T-helper 9 cell (primary cell): Measurements from ENCODE around the gene ZNF768.
"Not testable (repeated sequence)": the region's sequence is repeated elsewhere in the genome, so short reads cannot be mapped to it uniquely, and the experiment has no call there.

Source experiments
- DNase-seq: peaks from one replicate; pipeline ENCODE4 v3.0.0-alpha.2; 2020

Gene ZNF768

DNA sequence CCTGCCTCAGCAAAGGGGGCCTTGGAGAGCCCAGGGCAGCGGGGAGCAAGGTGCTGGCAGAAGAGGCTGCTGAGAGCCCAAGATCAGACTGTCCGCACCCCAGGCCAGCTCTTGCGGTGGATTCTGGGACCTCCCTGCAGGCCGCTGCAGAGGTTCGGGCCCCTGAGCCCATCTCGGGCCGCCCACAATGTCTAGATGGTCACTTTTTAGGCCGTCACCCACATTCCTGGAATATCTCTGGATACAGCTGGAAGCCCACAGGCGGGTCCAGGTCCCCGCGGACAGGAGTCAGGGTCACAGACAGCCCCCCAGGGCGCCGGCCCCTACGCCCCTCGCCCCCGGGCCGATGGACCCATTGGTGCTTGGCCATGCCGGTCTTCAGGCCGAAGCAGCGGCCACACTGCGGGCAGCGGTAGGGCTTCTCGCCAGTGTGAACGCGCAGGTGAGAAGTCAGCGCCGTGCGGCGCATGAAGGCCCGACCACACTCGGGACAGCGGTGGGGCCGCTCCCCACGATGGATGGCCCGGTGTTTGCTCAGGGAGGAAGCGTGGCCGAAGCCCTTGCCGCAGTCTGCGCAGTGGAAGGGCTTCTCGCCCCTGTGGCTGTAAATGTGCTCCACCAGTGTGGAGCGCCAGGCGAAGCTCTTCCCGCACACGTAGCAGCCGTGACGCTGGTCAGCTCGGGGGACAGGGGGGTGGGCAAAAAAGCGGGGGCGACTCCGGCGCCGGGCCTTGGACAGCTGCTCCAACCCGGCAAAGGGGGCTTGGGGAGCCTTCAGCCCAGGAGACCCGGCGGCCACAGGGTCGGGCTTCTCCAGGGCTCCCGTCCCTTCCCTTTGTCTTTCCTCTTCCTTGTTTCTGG lies 6.1 kb upstream of the ZNF768 start:
- DNase-seq: no peak

DNA sequence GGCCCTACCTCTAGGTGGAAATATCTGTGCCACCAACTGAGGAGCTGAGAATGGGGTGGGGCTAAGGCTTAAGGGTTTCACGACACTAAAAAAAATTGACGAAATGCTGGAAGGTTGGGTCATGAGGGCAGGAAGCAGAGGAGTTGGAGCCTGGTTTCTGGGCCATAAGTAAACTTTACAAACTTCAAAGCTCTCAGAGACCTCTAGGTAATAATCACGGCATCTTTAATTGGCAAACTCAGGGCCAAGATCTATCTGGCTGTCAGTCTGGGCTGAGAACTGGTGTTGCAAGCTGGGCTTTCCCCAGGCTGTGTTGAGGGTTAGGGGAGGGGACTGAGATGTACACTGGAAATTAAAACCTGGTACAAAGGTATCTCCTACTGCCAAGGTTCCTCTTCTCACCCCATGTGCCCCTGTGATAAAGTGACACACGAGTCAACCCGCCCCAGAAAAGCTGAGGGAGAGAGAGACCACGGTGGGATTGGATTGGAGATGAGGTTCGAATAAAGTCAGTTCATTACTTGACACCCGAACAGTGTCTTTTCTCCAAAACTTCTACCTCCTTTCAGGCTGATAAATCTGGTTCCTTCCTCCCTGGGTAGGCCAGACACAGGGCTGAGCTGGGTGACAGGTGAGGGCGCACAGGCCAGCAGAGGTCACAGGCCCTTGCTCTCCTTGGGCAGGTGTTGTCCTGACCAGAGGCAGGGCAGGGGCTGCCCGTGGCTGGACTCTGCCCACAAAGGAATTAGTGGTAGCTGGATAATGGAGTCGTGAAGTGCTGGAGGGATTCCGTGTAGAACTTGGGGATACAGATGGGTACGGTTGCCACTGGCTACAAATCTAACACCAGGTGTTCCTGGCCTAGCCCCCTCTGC lies 4.0 kb upstream of the ZNF768 start:
- DNase-seq: no peak

DNA sequence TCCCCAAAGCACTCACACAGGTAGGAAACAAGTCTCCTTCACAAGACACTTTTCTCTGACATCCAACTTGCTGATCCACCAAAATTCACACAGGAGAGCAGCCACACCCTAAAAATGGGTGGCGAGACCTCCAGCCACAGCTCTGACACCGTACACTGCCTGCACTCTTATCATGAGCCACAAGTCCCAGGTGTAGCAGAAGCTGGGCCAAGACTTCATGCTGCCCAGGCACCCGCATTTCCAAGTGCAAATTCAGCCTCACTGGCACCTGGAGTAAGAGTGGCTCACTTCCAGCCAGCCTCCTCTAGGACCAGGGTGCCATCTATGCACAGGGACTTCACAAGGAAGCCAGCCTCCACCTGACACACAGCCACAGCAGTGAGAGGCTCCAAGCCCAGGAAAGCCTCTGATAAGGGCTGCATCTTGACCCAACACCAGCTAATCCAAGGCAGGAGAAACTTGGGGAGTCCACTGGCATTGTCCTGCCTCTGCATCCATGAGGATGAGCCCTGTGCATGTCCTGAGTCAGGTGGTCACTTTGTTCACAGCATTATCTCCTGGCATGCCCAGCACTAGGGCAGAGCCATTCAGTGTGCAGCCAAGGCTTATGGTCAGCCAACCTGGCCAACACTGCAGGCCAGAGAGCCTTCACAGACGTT lies 2.6 kb upstream of the ZNF768 start:
- no peak for DNase-seq

DNA sequence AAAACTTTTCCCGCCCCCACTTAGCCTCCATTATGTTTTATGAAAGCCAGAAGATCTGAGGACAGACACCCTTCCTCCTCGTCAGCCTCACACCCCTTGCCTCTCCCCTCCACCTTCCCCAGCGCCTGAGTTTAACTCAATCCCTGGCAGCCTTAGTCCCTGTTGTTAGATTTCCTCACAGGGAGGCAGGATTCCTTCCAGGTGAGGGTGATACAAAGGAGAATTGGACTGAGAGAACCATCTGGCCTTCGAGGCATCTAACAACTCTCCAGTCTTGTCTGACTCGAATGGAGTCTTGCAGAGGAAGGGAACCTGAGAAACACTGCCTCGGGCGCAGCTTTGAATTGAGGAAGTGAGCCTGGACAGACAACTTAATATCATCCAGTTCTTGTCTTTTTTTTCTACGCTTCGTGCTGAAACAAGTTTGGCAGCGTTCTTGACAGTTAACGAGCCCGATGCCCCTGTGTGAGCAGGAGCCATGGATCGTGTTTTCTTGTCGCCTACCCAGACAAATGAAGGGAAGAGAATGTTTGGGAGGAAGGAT lies 1.3 kb upstream of the ZNF768 start:
- no peak for DNase-seq

DNA sequence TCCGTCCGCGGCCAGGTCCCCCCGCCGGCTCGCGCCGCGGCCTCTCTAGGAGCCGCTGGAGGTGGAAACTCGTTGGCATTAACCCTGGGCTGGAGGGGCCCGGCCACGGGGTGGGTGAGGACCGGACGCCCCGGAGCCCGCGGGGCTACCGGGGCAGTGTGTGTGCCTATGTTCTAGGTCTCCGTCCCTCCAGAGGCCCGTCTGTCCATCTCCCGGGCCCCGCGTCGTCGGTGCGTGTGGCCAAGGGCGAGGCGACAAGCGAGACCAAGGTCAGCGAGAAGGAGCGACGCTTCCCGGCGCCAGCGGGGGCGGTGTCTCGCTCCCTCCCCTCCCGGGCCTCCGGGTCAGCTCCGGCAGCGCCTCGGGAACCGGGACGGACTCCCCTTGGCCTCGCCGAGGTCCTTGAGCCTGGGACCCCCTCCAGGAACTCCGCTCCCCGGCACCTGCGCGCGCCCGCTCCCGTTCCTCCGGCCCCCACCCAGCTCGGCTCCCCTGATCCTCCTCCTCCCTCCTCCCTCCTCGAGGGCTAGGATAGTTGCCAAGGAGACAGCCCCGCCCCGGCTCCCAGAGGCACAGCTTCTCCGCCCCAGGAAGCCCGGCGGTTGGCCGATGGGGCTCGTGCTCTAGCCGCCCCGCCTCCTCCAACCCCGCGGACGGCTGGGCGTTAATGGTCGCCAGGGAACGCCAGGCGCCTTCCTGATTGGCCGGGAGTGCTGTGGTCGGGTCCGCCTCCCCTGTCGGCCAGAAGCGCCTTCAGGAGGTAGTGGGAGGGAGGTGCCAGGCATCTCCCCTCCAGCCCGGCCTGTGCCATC lies 663 bp upstream of the ZNF768 start:
- DNase-seq: peak; percentile 81

DNA sequence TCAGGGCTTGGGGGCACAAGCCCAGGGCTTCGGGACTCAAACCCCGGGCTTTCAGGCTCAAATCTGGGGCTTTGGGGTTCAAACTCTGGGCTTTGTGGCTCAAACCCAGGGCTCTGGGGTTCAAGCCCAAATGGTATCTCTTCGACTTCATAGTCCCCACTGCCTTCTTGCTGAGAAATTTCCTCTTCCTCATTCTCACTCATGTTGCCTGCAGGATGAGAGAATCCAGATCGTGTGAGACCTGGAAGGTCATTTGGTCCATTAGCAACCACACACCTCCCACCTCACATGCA lies 576 bp downstream of the ZNF768 start:
- no peak for DNase-seq

DNA sequence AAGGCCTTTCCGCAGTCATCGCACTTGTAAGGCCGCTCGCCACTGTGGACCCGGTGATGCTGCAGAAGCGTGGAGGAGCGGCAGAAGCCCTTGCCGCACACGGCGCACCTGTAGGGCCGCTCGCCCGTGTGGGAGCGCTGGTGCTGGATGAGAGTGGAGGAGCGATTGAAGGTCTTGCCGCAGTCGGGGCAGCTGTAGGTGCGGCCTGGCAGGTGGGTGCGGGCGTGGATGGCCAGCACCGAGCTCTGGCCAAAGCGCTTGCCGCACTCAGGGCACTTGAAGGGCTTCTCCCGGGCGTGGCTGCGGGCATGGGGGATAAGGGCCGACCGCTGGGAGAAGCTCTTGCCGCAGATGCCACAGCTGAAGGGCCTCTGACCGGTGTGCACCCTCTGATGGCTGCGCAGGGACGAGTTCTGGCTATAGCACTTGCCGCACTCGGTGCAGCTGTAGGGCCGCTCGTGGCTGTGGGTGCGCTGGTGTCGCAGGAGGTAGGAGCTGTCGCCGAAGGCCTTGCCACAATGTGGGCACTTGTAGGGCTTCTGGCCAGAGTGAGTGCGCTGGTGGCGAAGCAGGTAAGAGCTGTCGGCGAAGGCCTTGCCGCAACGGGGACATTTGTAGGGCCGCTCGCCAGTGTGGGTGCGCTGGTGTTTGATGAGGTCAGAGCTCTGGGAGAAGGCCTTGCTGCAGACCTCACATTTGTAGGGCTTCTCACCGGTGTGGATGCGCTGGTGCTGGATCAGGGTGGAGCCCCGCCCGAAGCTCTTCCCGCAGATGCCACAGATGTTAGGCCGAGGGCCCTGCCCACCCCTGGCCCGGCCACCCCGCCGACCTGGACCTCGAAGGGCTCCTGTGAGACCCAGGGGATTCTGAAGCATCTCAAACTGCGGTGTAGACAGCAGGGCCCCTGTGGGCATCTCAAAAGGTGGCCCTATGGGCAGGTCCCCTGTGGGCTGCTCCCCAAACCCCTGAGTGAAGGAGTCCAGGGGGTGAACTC lies 1.5 kb downstream of the ZNF768 start:
- DNase-seq: no peak

DNA sequence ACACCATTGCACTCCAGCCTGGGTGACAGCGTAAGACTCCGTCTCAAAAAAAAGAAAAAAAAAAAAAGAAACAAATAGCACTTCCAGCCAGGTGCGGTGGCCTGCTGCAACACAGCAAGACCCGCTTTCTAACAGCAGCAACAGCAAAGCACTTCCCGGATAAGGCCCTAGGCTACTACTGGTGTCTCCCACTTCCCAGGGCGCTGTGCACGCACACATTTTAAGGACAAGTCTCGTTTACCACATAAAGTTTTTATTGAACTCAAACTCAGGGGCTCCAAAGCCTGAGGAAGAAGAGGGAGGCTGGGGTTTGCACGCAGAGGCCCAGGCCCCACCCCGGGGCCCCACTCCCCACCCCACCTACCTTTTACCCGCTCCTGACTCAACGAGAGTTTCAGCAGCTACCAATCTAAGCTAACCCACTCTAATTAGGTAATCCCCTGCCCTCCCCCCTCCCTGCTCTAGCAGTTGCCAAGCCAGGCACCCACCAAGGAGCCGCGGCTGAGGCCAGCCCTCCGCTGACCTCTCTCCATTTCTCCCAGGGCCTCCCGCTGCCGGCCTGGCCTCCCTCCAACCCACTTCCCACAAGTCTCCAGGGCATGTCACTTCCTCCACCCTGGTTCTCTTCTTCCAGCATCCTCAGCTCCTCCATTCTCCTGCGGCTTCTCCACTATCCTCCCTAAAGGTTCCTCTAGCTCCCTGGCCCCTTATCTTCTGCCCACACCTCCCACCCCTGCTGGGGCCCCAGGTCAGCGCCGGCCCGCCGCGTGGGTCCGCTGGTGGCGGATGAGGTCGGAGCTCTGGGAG lies 2.4 kb downstream of the ZNF768 start:
- no peak for DNase-seq

DNA sequence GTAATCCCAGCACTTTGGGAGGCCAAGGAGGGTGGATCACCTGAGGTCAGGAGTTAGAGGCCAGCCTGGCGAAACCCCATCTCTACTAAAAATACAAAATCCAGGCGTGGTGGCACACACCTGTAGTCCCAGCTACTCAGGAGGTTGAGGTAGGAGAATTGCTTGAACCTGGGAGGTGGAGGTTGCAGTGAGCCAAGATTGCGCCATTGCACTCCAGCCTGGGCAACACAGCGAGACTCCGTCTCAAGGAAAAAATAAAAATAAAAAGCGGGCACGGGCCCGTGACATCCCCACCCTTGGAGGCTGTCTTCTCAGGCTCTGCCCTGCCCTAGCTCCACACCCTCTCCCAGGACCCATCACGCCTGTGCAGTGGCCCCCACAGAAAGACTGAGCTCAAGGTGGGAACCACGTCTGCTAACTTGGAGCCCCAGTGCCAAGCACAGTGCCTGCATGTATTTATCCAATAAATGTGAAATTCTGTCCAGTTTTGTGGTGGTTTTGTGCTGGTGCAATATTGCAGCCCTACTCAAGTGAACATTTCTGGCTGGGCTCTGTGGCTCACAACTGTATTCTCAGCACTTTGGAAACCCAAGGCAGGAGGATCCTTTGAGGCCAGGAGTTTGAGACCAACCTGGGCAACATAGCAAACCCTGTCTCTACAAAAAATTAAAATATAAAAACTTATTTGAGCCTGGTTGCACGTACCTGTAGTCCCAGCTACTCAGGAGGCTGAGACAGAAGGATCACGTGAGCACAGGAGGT lies 3.5 kb downstream of the ZNF768 start:
- DNase-seq: not testable (repeated sequence)

DNA sequence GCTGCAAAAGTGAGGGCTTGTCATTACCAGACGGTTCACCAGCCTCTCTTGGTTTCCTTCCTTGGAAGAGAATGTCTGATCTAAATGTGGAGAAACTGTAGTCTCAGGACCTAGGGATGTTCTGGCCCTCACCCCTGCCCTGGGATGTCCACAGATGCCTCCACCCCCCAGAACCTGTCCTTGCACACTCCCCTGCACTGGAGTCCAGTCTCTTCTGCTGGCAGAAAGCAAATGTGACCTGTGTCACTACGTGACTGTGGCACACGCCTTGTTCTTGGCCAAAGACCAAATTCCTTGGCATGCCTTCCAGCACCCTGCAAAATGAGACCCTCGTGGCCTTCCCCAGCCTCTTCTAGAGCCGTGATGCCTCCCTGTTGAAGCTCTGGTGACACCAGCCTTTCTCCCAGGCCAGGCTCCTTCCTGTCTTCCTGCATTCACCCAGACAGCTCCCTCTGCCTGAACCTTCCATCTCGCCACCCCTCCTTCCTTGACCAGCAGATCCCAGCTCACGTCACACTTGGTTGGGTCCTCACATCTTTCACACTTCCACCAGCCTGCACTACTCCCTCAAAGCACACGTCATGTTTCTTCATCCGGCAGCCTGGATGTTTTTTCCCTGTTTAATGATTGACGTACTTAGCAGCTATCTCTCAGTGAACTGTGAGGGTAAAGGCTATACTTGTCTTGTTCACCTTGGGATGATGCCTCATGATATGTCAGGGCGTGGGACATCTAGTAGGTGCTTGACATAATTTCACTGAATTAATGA lies 4.3 kb downstream of the ZNF768 start:
- DNase-seq: no peak

DNA sequence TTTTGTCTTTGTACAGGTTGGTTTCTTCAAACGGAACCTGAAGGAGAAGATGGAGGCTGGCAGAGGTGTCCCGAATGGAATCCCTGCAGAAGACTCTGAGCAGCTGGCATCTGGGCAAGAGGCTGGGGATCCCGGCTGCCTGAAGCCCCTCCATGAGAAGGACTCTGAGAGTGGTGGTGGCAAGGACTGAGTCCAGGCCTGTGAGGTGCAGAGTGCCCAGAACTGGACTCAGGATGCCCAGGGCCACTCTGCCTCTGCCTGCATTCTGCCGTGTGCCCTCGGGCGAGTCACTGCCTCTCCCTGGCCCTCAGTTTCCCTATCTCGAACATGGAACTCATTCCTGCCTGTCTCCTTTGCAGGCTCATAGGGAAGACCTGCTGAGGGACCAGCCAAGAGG lies 4.9 kb downstream of the ZNF768 start:
- DNase-seq: no peak

DNA sequence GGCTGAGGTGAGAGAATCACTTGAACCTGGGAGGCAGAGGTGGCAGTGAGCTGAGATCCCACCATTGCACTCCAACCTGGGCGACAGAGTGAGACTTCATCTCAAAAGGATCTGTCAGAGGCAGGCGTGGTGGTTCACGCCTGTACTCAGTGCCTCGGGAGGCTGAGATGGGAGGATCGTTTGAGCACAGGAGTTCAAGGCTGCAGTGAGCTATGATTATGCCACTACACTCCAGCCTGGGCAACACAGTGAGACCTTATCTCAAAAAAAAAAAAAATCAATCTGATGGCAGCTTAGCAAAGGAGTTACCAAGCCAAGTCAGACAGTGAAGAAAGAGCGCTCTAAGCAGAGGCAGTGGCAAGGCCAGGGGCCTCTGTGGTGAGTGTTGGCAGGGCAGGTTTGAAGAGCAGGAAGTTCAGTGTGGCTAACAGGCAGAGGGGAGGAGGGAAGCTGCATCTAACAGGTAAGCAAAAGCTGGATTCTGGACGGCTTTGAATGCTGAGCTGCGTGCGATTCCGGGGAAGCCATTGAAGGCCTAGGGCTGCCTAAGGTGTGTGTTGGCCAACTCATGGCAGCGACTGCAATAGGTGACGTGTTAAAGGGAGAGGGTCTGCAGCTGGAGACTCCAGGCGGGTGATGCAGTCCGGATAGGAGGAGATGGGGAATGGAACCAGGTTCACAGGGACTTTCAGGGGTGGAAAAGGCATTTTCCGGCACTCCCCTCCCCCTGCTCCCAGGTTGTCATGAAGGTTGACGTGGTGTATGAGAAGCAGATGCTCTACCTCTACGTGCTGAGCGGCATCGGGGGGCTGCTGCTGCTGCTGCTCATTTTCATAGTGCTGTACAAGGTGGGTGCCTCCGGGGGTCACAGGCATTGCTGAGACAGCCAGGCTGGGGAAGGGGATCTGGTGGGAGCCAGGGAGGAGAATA lies 7.0 kb downstream of the ZNF768 start:
- DNase-seq: no peak

DNA sequence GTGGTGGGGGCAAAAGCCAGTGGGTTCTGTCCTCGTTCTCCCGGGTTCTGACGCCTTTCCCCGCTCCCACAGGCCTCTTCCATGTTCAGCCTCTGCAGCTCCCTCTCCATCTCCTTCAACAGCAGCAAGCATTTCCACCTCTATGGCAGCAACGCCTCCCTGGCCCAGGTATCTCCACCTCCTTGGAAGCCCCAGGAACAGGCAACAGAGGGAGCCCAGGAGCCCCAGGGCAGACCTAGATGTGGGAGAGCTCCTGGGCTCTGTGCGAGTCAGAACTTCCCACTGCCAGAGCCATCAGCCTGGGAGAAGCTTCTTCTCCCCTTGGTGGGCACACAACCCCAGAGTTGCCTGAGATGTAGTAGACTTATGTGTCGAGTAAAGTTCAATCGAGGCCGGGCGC lies 7.8 kb downstream of the ZNF768 start:
- DNase-seq: no peak

DNA sequence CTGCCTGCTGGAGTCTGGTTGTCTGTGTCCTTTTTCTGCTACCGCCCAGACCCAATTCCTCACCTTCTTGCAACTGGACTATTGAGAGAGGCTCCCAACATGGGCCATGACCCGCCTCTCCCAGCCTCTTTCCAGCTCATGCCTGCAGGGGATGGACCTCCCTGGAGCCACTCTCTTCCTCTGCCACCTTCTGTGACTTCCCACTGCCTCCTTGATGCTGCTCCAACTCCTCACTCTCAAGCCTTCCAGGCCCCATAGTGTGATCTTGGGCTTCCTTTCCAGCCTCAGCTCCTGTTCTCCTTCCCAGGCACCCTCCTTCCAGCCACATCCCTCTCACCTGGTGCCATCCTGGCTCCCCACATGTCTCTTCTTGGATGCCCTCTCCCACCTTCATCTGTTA lies 11.1 kb downstream of the ZNF768 start:
- no peak for DNase-seq

DNA sequence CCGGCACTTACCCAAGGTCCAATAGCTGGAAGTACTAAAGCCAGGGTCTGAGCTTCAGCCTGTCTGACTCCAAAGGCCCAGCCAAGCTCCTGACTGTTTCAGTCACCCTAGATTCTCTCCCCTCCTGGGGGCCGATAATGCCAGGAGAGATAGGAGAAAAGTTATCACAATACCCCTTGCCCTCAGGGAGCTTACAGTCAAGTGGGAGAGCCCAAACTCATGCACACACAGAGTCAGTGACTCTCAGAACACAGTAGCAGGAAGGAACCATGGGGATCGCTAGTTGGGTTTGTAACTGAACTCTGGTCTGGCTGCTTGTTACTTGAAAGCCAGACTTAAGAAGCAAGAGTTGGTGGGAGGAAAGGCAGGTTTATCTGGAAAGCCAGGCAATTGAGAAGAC lies 14.9 kb downstream of the ZNF768 start:
- no peak for DNase-seq

DNA sequence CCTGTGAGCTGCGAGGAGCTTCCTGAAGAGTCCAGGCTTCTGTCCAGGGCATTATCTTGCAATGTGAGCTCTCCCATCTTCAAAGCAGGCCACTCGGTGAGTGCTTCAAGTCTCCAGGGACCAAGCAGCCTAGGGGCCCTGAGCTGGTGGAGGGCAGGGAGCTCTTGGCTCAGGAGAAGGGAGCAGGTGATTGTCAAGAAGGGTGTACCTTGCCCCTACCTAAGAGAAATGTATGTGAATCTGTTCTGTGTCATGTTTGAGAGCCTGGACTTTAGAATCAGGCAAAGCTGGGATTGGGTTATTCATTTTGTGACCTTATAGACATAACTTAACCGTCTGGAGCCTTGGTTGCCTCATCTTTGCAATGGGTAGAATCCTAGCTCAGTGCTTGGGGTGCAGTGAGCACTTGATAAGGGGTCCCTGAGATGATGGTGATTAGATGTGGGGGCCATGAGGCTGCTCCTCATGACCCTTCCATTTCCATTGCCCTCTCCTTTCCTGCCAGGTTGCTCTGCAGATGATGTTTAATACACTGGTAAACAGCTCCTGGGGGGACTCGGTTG lies 15.9 kb downstream of the ZNF768 start:
- DNase-seq: no peak

DNA sequence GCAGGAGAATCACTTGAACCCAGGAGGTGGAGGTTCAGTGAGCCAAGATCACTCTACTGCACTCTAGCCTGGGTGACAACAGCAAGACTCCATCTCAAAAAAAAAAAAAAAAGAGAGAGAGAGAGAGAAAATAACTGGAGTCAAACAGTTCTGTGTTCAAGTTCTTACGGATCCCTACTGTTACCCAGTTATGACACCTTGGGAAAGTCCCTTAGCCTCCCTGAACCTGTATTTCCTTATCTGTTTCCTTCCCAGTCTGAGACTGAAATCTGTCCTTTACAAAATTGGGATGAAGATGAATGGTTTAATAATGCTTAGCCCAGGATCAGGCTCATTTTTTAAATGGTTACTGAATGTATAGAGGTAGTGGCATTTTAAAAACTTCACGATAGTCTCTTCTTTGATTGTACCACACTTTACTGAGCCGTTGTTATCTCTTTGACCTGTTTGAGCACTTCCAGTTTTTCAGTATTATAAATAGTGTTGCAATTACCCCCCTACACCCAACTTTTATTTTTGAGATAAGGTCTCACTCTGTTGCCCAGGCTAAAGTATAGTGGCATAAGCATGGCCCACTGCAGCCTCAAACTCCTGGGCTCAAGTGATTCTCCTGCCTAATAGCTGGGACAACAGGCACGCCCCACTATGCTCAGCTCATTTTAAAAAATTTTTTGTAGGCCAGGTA lies 17.1 kb downstream of the ZNF768 start:
- no peak for DNase-seq
